ENCODE results near the gene CCAR1.

GRCh38 chr10:68696018-68696417, 25.0 kb upstream of the CCAR1 start:
- TF ChIP-seq CTCF (IDR thresholded peaks at IDR 0.05; ENCODE audit: low read length): no peak
- TF ChIP-seq EZH2 (optimal IDR thresholded peaks at IDR 0.05; ENCODE audit: low read depth, low read length): no peak

Data from MM.1S (cell line).